GM19372 (cell line): Measurements from ENCODE around the gene ATG7.

ENCODE experiments used
- ATAC-seq: cut with Tn5 transposase; IDR thresholded peaks from one replicate; pipeline ENCODE4 v1.9.1; 2021; ENCODE audit warnings: mild to moderate bottlenecking, low read depth, moderate library complexity; ENCODE audit not compliant: unreplicated experiment

The ATG7 gene

DNA sequence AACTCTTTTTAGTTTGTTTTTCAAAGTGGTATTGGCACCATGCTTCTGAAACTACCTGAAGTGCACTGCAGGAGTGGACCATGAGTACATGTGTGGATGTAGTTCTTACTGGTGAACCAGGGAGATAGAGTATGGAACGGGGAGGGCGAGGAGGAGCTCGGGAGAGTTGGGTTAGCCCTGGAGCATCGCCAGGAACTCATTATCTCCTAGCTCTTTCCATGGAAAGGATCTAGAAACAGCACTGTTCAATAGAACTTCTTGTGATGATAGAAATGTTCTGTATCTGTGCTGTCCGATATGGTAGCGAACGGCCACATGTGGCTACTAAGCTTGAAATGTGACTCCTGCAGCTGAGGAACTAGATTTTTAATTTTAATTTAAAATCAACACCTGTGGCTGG is 324.2 kb downstream of the ATG7 start:
- no peak for ATAC-seq

DNA sequence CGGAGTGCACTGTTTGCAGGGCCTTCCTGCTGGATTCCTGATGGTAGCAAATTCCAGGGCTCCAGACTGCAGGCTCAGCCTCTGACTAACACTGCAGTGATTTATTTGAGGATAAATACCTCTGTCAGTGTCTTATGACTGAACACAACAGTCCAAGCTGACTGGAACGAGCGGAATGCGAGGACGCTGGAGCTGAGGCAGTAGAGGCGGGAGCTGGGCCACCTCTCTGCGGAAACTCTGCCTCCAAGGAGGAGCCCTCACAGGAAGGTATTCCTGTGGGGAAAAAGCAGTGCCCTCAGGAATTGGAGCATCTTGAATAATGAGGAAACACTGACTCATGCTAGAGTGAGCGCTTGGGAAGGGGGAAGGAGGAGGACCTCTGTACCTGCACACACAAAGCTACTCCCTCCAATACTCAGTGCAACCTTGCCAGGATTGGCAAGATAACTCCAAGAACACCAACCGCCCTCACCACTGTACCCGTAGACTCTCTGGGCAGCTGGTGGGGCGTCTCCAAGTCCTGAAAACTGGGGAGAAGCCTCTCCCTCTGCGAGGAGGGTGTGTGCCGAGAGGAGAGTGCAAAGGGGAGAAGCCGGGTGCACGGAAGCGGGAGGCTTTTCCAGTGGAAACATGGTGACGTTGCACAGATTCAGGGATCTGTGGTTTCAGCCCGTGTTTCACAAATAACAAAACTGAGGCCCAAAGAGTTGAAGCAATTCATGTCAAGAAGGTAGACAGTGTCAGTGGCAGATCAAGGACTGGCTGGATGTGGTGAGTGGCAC is 328.5 kb downstream of the ATG7 start:
- ATAC-seq = no peak

DNA sequence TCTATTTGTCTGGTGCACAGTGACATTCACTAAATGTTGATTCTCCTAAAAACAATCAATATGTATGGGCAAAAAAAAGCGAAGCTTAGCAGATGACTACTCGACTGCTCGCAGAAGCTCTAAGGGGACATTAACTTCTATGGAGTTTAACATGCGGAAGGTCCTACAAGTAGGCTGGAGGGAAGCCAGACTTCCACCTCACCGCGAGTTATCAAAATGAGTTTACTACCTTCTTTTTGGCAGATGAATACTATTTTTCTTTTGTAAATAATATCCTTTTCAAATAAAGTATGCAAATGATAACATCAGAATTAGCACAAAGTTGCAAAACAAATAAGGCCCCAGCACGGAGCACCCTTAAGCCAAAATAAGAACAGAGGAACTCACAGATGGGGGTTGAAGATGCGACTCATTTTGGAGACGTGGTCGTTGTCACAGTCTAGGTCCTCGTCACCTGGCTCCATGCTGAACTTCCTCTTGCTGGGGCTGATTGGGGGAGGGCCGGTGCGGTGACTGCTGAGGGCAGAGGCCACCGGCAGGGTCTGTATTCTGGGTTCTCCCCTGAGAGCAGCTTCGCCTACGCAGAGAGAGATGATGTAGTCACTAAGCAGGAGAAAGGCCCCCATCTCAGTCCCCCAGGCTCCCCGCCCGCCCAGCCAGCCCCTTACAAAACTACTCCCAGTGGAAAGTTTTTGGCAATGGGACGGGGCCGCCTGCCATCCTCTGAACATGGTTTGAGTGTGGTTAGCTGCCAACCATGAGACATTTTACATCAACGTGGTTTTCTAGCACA is 329.4 kb downstream of the ATG7 start:
- peak; percentile 74 for ATAC-seq

DNA sequence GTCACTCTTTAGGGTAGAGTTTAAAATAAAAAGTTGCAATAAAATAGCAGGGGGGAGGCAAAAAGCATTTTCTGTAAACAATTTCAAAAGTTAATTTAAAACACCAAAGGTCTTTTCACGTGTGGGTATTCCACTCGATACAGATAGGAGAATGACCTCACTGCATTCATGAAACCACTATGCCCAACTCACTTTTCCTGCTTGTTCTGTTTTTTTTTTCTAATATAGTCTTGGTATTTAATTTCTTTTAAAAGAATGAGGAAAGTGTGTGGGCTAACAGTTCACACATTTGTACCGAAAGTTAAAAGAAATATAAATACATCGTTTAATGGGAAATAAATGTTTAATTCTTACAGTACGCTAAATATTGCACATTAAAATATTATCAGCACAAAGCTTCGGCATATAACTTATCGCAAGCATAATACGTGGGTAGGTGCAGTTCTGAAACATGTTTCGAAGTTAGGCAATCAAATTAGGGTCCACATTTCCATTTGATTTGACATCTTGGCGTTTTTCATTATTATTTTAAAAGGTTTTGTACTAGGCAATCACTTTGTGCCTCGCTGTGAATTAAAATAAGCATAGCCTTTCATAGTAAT is 330.1 kb downstream of the ATG7 start:
- no peak for ATAC-seq

DNA sequence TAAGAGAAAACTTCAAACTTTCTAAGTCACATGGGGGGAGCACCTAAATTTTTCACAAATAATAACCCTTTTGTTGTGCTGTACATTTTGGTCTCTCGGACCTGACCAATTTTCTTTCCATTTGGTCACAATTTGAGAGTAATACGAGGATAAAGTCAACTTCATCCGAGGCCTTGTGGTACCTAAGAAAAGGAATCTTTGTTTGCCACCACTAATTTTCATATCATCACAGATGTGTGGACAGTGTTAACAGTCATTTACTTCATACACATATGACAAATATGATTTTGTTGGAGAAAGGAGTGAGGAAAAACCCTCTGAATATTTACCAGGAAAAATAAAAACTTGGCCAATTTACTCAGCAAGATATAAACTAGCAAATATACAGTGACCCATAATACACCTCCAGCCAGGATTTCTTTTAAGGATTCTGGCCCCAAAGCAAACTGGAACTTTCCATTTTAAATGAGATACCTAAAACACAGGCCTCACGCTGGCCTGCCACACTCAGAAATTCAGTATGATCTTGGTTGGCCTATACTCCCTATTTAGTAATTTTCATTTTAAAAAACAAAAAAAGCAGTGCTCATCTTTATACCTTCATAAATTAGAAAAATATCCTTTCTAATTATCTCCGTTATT is 330.8 kb downstream of the ATG7 start:
- ATAC-seq = no peak

DNA sequence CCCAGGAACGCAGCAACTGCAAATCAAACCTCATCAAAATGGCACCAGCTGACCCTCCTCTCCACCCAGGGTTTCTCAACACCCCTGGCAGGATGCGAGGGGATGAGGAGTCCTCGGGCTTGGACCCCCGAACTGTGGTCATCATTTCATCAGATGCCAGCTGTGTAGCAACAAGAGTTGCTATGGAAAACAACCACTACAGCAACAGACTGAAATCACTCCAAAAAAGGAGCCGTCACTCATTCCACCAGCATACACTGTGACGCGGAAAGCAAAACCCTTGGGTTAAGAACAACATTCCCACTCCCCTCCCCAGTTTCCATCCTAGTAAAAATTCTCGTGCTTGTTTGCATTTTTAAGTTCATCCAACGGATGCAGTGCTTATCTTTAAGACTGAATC is 331.4 kb downstream of the ATG7 start:
- no peak for ATAC-seq

DNA sequence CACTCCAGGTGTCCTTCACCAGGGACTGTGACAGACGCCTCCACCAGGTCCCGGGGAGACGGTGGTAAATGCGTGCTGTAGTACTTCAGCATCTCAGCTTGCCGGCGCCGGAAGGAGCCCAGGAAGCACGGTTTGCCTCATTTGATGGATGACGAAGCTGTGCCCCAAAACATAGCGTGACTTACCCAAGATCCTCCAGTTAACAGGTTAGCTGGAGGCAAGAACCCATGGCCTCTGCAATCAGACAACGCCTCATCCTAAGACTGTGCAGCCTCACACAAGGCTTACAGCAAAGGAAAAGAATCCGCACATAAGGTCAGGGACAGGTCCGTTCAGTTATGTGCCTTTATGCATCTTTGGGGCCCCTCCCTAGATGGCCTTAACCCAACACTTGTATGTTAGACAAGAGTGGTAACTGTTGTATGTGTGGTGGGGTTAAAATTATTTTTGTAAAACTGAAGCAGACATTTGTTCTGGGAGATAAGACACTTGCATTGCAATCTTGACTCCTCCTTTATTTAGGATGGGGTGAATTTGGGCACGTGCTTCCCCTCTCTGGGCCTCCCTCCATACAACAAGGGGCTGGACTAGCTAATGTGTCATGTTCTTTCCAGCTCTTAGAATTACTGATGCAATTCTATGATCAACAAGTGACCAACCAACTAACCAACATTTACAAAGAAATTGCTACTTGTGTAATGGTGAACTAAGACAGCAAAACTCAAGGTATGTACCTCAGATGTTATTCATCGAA is 332.1 kb downstream of the ATG7 start:
- no peak for ATAC-seq

DNA sequence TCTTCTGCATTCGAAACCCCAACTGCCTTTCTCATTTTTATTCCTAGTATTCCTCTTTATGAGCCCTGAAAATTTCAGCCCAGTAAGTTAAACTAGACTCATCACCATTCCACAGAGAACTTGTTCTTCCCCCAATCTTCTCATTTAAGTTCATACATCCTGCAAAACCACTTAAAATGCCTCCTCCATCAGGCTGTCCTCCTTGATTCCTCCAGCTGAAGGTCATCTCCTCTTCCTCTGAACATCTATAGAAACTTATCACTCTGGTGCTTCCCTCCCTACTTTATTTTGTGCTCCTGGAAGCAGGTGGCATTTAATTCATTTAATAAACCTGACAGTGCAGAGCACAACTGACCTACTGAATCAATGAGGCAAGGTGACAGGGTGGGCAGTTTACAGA is 333.2 kb downstream of the ATG7 start:
- ATAC-seq = no peak

DNA sequence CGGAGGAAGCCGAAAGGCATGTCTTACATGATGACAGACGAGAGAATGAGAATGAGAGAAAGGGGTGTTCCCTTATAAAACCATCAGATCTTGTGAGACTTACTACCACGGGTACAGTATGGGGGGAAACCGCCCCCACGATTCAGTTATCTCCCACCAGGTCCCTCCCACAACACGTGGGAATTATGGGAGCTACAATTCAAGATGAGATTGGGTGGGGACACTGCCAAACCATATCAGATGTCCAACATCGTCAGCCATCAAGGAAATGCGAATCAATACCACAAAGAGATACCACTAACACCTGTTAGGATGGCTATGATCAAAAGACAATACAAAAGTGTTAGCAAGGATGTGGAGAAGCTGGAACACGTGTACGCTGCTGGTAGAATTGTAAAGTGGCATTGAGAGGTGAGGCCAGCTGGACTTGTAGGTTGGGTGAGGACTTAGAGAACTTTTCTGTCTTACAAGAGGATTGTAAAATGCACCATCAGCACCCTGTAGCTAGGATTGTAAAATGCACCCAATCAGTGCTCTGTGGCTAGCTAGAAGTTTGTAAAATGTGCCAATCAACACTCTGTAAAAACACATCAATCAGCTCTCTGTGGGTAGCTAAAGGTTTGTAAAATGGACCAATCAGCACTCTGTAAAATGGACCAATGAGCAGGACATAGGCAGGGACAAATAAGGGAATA is 334.0 kb downstream of the ATG7 start:
- ATAC-seq = no peak

DNA sequence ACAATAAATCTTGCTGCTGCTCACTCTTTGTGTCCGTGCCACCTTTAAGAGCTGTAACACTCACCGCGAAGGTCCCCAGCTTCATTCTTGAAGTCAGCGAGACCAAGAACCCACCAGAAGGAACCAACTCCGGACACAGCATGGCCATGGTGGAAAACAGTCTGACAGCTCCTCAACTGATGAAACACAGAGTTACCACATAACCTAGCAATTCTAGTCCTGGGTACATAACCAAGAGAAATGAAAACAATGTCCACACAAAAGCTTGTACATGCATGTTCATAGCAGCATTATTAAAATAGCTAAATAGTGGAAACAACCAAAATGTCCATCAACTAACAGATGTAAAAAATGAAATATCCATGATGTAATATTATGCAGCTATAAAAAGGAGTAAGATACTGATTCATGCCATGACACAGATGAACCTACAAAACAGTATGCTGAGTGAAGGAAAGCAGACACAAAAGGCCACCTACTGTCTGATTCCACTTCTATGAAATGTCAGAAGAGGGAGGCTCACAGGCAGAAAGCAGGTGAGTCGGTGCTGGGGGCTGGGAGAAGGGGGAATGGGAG is 334.8 kb downstream of the ATG7 start:
- no peak for ATAC-seq
